HT-29 (cell line): ENCODE measurements around the gene TBC1D25. TPM values are rescaled to one million over a fixed set of nuclear protein-coding genes. Genes with fewer than 3 reads are reported as not detected.
"Not testable (repeated sequence)": the region's sequence is repeated elsewhere in the genome, so short reads cannot be mapped to it uniquely, and the experiment has no call there.

Experiments used
- DNase-seq: peaks from one replicate; pipeline ENCODE4 v3.0.0-alpha.2; 2015; ENCODE audit warnings: low spot score
- total RNA-seq: library from RNA; depleted of rRNA; stranded (reverse); fragments of >200 nt; shearing (Covaris generic); gene quantifications from 2 replicates; pipeline ENCODE4 v1.2.3, GENCODE V29; 2014

Gene TBC1D25
- total RNA-seq, 1 experiment from 2014 or later, result 10.5 TPM

- DNase-seq, result no peak
Observed at GRCh38 chrX:48515842-48516241, 23.7 kb upstream of the TBC1D25 start.

- no peak for DNase-seq
Observed at GRCh38 chrX:48516285-48516684, 23.2 kb upstream of the TBC1D25 start.

GRCh38 chrX:48516987-48517386, 22.5 kb upstream of the TBC1D25 start:
- no peak for DNase-seq

GRCh38 chrX:48519481-48519880, 20.0 kb upstream of the TBC1D25 start:
- not testable (repeated sequence) for DNase-seq

GRCh38 chrX:48520455-48520854, 19.1 kb upstream of the TBC1D25 start:
- DNase-seq, result no peak

GRCh38 chrX:48520976-48521352, 18.6 kb upstream of the TBC1D25 start:
- DNase-seq, result no peak

GRCh38 chrX:48521353-48522243, 17.9 kb upstream of the TBC1D25 start, which contains the start of gene EBP:
EBP (plus strand) TSS chrX:48521808; CDS start chrX:48523772, 1,964 bp downstream.
- peak; percentile 97 for DNase-seq

GRCh38 chrX:48522291-48522690, 17.2 kb upstream of the TBC1D25 start:
- DNase-seq, result peak; percentile 11

- DNase-seq, result no peak
Observed at GRCh38 chrX:48523682-48524081, 15.8 kb upstream of the TBC1D25 start.

GRCh38 chrX:48525853-48526252, 13.7 kb upstream of the TBC1D25 start:
- not testable (repeated sequence) for DNase-seq

- no peak for DNase-seq
Observed at GRCh38 chrX:48530736-48531135, 8.8 kb upstream of the TBC1D25 start.

- DNase-seq, result peak; percentile 15
Observed at GRCh38 chrX:48531358-48531959, 8.1 kb upstream of the TBC1D25 start.

- DNase-seq, result no peak
Observed at GRCh38 chrX:48532161-48532560, 7.4 kb upstream of the TBC1D25 start.

- no peak for DNase-seq
Observed at GRCh38 chrX:48533165-48533564, 6.3 kb upstream of the TBC1D25 start.

GRCh38 chrX:48538641-48539344, 721 bp upstream of the TBC1D25 start:
- DNase-seq, result no peak

GRCh38 chrX:48540028-48540375, 488 bp downstream of the TBC1D25 start:
- DNase-seq, result peak; percentile 61

GRCh38 chrX:48540480-48540879, 966 bp downstream of the TBC1D25 start:
- no peak for DNase-seq

- no peak for DNase-seq
Observed at GRCh38 chrX:48541140-48541814, 1.8 kb downstream of the TBC1D25 start.

GRCh38 chrX:48548871-48549270, 9.4 kb downstream of the TBC1D25 start:
- no peak for DNase-seq

GRCh38 chrX:48555731-48556325, 16.3 kb downstream of the TBC1D25 start:
- not testable (repeated sequence) for DNase-seq

GRCh38 chrX:48558271-48558670, 18.8 kb downstream of the TBC1D25 start:
- DNase-seq, result no peak
